HG03432 (cell line): ENCODE results near the gene HIBCH.
"Not testable (repeated sequence)": the region's sequence is repeated elsewhere in the genome, so short reads cannot be mapped to it uniquely, and the experiment has no call there.

Experiments
- ATAC-seq: cut with Tn5 transposase; IDR thresholded peaks from one replicate; pipeline ENCODE4 v1.9.1; 2021; ENCODE audit warnings: mild to moderate bottlenecking, moderate library complexity; ENCODE audit not compliant: unreplicated experiment

HIBCH gene

DNA sequence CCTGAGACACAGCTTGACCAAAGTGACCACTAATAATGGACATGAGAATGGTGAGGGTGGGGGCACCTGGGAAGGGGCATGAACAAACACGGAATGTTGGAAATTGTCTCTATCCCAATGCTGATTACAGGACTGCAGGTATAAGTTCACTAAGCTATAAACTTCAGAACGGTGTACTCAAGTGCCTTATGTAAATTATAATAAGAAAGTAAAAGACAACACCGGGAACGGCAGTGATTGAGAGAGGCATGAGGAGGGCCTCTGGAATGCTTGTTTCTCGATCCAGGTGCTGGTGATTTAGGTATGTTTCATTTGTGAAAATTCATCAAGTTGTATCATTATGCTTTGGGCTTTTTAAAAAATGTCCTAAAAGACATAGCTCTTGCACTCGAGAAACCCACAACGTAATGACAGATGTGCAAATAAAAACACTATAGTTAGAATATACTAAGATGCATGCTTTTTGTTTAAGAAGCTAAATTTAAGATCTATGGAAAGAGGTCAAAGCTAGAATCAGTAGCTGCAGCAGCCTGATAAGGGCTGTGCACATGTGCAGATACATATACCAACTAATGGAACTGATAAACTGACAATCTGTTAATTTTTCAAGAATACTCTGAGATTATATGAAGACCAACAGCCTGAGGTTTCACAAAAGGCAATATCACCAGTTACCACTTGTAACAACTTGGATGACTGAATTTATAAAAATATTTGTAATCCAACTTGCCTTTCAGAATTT is 7.6 kb downstream of the HIBCH start:
- ATAC-seq, result no peak

DNA sequence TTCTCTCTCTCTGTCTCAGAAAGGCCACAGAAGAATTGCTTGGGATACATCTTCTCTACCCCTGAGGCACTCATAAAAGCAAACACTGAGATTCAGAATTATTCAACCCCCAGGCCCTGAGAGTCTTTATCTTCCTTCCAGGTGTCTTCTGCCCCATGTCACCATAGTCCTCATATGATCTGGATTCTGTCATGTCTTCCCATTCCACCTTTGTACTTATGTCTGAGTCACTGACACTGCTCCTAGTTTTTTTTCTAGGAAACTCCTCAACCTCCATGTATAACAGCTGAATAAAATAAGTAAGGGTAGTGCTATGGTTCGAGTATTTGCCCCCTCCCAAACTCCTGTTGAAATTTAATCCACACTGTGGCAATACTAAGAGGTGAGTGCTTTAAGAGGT is 11.6 kb downstream of the HIBCH start:
- no peak for ATAC-seq

DNA sequence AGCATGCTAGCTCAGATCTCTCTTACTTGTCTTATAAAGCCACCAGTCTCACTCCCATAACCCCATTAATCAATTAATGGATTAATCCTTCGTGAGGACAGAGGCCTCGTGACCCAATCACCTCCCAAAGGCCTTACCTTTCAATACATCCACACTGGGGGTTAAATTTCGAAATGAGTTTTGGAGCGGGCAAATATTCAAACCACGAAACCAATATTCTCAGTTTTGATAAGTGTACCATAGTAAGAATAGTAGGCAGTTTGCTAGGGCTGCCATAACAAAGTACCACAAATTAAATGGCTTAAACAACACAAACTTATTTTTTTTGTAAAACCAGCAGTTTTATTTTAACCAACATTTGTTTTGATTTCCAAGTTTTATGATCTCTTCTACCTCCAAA is 15.2 kb downstream of the HIBCH start:
- ATAC-seq, result no peak

DNA sequence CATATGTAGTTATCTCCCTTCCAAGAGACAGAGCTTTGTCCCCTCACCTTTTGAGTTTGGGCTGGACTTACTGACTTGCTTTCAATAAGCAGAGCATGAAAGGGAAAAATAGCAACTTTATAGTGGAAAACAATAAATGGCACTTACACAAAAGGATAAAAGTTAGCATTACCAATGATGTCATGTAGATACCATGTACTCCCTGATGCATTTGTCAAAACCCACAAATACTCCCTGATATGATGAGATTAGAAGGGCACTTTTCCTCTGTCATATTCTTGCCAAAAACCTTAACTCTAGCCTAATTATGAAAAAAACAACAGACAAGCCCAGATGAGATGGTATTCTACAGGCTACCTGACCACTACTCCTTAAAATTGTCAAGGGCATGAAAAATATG is 16.0 kb downstream of the HIBCH start:
- no peak for ATAC-seq

DNA sequence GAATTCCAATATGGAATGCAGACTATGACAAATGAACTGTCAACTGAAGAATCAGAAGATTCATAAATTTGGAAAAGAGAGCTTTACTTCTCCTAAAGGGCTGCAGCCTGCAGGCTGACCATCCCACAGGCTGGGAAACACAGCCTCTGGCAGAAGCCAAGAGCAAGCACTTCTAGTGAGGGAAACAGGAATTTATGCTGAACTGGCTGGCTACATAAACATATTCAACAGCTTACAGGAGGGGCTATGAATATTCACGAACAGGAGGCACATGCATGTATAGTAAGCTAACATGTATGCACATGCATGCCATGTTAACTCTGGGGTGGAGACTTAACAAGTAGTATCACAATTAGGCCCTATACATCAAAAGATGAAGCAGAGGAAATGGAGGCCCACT is 17.6 kb downstream of the HIBCH start:
- ATAC-seq, result no peak

DNA sequence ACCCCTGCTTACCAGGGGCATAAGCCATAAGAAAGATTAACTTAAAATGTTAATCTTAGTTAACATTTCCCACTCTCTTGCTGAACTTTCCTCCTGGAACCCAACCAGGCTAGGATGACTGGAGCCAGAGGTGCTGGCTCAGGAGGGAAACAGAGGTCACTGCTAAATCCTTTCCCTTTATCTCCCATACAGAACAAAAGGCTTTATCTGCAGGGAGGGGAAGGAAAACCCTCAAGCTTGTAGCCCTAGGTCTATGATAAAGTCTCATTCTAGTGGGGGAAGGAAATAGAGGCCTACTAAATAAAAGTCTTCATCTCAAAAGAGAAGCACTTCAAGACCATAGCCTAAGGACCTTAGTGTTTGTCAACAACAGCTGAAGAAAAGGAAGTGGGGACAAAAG is 18.6 kb downstream of the HIBCH start:
- ATAC-seq, result no peak

DNA sequence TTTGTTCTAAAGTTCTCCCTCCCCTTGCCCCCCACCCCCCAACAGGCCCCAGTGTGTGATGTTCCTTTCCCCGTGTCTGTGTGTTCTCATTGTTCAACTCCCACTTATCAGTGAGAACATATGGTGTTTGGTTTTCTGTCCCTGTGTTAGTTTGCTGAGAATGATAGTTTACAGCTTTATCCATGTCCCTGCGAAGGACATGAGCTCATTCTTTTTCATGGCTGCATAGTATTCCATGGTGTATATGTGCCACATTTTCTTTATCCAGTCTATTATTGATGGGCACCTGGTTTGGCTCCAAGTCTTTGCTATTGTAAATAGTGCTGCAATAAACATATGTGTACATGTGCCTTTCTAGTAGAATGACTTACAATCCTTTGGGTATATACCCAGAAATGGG is 21.7 kb downstream of the HIBCH start:
- ATAC-seq, result not testable (repeated sequence)

DNA sequence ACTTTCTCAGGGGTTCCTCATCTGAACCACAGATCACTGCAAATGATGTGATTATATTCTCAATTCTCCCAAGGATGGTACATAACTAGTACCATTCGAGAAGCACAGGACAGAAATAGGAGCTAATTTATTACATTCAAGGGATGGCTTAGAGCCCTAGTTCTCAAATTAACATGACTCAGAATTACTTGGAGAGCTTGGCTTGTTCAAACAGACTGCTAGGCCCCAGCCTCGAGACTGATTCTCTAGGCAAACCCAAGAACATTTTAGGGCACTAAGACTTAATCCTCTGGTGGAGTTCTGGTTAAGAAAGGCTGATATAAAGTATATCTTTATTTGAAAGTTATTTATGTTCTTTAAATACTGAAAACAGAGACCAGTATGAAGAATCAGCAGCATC is 35.8 kb downstream of the HIBCH start:
- ATAC-seq, result no peak

DNA sequence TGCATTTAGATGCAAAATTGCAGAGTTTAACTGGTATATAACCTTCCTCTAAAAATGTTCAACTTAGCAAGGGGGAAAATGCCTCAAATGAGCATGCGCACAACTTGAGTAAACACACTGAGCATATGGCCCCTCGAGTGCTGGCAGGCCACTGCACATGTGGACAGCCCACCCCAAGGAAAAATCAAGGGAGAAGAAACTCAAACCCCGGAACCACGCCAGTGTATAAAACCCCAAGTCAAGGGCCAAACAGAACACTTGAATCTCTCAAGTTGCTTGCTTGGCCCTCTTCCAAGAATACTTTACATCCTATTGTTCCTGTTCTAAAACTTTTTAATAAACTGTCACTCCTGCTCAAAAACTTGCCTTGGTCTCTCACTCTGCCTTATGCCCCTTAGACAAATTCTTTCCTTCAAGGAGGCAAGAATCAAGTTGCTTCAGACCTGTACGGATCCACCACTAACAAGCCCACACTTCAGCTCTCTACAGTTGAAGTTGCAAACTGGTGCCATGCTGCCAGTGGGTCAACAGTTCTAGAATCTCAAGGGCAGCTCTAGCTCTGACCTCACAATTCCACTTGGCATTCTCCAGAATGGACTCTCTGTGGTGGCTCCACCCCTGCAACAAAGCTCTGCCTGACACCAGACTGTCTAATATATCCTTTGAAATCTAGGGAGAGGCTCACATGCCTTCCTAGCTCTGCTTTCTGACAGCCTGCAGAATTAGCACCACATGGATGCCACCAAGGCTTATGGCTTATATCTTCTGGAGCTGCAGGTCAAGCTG is 38.9 kb downstream of the HIBCH start:
- no peak for ATAC-seq

DNA sequence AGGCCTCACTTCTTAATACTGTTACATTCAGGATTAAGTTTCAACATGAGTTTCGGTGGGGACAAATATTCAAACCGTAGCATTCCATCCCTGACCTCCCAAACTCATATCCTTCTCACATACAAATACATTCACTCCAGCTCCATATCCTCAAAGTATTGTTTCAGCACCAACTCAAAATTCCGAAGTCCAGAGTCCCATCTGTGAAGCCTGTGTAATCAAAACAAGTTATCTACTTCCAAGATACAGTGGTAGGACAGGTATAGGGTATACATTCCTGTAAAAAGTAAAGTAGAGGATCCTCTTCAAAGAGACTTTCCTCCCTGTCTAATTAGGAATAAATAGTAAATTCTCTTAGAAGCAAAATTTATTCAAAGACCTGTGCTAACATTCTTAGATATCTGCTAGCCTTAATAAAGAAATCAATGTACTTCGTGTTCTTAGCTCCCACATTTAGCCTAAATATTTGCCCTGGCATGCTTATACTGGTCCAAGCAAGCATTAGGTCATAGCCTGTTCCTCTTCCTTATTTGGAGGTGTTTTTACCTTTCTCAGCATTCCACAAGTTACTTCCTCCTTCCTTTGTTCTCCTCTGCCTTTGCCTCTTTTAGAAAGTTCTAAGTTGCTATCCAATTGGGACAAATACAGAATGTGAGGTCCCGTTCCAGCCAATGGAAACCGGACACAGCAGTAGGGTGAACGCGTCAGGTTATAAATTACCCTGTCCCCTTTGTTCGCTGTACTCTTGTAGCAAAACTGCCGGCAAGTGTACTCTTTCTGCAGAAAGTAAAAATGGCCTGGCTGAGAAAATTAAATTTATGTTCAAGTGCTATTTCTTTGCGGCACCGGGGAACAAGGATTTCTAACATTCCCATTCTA is 40.1 kb downstream of the HIBCH start:
- not testable (repeated sequence) for ATAC-seq

DNA sequence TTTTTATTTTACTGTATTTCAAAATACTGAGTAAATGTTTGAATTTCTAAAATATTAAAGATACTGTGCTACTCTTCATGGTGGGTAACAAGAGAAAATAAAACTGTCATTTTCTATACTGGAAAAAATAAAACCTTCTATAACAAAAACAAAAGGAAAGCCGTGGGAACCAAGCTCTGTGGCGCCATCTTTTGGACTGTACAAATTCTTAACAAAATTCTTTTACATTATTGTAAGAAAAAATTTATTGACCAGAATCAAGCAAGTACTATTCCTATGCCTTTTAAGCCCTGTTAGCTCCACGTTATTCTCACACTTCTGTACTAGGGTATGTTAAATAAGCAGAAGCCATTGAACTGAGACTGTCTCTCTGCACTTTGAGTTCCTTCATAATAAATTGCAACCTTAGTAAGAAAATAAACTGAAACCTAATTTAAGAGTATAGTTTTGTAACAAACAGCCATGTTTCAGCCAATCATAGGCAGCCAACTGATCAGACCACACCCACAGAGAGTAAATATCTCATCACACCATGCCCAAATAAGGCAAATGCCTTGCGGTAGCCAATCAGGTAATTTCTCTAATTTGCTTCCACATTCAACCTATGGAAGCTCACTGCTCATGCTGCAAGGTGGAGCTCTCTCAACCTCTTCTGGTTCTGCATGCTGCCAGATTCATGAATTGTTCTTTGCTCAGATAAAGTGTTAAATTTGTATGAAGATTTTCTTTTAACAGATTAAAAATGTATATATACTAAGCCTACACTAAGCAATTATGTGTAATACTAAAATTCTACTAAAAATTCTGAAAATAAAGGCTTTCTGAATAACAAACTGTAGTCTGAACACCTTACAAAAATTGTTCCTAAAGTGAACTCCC is 42.2 kb downstream of the HIBCH start:
- ATAC-seq, result no peak

DNA sequence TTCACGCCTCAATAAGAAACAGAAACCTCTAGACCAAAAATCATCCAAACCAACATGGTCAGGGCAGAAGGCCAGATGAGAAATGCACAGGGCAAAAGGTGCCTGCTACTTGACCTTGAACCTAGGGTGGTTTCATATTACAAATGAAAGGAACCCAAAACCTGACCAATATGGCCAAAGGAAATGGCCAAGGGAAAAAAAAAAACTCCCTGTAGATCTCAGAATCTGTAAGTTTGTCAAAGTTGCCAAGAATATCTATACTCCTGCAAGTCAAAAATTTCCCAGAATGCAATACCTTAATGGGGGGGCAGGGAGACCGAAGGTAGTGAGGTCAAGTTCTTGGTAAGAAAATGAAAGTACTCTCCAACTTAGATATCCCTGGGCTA is 47.2 kb downstream of the HIBCH start:
- no peak for ATAC-seq

DNA sequence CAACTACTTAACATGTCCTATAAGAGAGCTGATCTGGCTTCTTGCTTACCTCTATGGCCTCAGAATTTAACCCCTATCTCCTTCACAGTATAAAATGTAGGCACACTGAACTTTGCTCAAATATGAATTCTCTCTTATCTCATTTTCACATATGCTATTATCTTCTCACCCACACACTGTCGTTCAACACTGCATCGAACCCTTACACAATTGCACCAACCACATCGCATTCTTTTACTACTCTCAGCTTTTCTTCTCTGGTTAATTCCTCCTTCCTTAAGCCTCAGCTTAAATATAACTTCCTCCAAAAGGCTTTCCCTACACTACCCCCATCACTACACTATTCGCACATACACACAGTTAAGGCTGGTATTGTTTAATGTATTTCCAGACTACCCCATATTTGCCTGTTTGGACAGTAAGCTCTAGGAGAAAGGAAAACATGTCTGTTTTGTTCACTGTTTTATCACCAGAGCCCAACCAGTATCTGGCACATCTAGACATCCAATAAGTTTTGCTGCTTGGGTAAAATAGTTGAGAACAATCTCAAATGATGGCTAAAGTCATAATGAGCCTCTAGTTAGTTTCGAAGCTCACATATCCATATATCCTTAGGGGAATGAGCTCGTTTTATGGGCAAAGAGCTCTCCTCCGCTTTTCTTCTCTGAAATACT is 47.7 kb downstream of the HIBCH start:
- ATAC-seq, result no peak

DNA sequence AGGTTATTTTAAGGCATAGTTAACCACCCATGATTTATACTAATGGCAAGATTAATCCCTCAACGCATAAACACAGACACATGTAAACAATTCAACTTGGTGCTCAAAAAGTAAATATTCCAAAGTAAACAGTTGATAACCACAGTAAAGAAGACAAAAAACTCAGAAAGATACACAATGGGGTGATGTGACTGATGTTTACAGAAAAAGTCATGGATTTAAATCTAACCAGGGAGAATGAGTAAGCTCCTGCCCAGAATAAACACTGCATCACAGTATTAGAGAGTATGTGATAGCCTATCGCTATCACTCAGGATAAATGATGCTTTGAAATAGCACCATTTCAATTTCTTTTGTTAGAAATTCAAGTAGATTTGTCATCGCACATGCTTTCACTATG is 49.3 kb downstream of the HIBCH start:
- ATAC-seq, result no peak

DNA sequence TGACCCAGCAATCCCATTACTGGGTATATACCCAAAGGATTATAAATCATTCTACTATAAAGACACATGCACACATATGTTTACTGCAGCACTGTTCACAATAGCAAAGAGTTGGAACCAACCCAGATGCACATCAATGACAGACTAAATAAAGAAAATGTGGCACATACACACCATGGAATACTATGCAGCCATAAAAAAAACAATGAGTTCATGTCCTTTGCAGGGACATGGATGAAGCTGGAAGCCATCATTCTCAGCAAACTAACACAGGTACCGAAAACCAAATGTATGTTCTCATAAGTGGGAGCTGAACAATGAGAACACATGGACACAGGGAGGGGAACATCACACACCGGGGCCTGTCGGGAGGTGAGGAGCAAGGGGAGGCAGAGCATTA is 49.9 kb downstream of the HIBCH start:
- not testable (repeated sequence) for ATAC-seq

DNA sequence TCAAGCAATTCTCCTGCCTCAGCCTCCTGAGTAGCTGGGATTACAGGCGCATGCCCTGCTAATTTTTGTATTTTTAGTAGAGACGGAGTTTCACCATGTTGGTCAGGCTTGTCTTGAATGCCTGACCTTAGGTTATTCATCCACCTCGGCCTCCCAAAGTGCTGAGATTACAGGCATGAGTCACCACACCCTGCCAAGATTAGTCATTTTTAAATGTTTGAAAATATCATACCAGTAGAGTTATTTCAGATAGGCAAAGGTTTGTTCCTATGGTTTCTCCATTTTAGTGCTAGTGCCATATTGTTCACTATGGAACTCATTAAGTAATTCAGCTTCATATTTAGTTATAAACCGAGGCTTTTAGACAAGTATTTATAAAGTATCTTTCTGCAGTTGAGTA is 52.3 kb downstream of the HIBCH start:
- ATAC-seq, result no peak

DNA sequence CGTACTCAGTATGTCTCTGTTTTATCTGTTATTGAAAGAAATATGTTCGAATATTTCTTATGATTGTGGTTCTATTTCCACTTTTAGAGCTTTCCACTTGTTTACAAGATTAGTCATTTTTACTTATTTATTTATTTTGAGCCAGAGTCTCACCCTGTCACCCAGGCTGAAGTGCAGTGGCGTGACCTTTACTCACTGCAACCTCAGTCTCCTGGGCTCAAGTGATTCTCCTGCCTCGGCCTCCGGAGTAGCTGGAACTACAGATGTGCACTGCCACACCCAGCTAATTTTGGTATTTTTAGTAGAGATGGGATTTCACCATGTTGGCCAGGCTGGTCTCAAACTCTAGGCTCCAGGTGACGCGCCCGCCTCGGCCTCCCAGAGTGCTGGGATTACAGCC is 53.3 kb downstream of the HIBCH start:
- ATAC-seq, result no peak

DNA sequence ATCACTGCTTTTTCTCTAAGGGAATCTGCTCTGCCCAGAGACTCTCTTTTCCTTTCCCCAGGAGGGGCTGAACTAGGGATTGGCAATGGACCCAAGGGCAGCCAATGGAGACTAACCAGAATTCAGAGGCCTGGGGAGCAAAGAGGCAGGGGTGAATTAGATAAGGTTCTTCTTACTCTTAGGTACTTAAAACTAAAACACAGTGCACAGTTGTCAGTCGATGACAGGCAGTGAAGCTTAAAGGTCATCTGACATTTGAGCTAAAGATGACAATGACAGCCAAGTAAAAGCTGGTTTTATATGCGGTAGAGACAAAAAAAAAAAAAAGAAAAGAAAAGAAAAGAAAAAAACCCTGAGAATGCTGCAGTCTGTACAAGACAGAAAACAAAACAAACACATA is 57.8 kb downstream of the HIBCH start:
- ATAC-seq, result no peak

DNA sequence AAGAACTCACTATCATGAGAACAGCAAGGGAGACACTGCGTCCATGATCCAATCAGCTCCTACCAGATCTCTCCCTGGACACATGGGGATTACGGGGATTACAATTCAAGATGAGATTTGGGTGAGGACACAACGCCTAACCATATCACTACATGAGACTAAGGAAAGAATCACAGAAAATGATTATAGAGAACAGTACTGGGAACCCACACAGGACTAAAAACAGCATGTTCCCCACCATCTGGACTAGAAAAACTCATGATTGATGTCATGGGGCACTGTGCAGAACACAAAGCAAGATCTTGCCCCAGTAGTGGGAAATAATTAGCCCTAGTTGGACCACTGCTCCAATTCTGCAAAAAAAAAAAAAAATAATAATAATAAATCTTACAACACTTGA is 63.5 kb downstream of the HIBCH start:
- ATAC-seq, result no peak

DNA sequence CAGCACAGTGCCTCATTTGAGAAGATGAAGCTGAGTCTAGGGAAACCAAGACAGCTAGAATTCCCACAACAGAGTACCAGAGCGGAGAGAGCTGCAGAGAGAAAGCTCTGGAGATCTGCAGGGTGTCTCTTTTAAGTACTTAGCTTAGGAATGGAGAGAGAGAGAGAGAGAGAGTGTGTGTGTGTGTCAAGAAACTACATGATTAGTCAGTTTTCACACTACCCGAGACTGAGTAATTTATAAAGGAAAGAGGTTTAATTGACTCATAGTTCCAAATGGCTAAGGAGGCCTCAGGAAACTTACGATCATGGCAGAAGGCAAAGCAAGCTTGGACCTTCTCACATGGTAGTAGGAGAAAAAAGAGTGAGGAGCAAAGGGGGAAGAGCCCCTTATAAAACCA is 64.0 kb downstream of the HIBCH start:
- no peak for ATAC-seq
